Uterus (tissue), 4 donors: Measurements from ENCODE around the gene ZNF536. TPM values are rescaled to one million over a fixed set of nuclear protein-coding genes. Genes with fewer than 3 reads are reported as not detected.

Source experiments
- DNase-seq, 2 donors: peaks; one replicate each; pipeline ENCODE4 v3.0.0-alpha.2; 2019 to 2020
- H3K27ac ChIP-seq, 2 donors: fragments of 200-600 bp; sonication (generic); 1 replicate in 1 of 2; 2 replicates in 1 of 2; pipeline ENCODE4 v1.5.1; 2016 to 2018
- H3K27me3 ChIP-seq, 2 donors: fragments of 200-600 bp; sonication (generic); one replicate each; pipeline ENCODE4 v1.5.1; 2018 to 2019; ENCODE audit warnings: control low read depth in 1 of 2
- H3K36me3 ChIP-seq, 2 donors: fragments of 200-600 bp; sonication (generic); one replicate each; pipeline ENCODE4 v1.5.1; 2019; ENCODE audit warnings: control low read depth in 1 of 2
- H3K4me1 ChIP-seq, 2 donors: fragments of 200-600 bp; sonication (generic); one replicate each; pipeline ENCODE4 v1.5.1; 2018 to 2019; ENCODE audit warnings: control low read depth in 1 of 2
- H3K4me3 ChIP-seq, 2 donors: fragments of 200-600 bp; sonication (generic); 1 replicate in 1 of 2; 2 replicates in 1 of 2; pipeline ENCODE4 v1.5.1; 2018 to 2019; ENCODE audit warnings: mild to moderate bottlenecking in 1 of 2
- H3K9me3 ChIP-seq, 2 donors: fragments of 200-600 bp; sonication (generic); one replicate each; pipeline ENCODE4 v1.5.1; 2019; ENCODE audit warnings: control low read depth in 1 of 2
- POLR2A ChIP-seq, 2 donors: fragments of 450-650 bp; IDR thresholded peaks; one replicate each; pipeline ENCODE4 v1.6.1; 2016; ENCODE audit warnings: antibody characterized with exemption in 2 of 2, mild to moderate bottlenecking in 1 of 2, moderate library complexity in 1 of 2
- intact Hi-C: fragments of 100-400 bp; cut with DNase I; formaldehyde crosslinking; loops from one replicate; pipeline ENCODE4 v1.15.1; 2023; ENCODE audit warnings: low total_unique reads
- total RNA-seq, 4 donors: library from RNA; depleted of rRNA in 3 of 4; stranded (reverse); fragments of >200 nt in 3 of 4; gene quantifications; one replicate each; pipeline versions ENCODE4 v1.1.0 to v1.2.4, GENCODE V29; 2014 to 2023
- TF ChIP-seq, protein P1 (sequence below), 4 experiments: fragments of 200-600 bp in 2 of 4; fragments of 450-650 bp in 2 of 4; sonication (generic) in 2 of 4; IDR thresholded peaks; one replicate each; pipeline ENCODE4 v1.5.1; 2016 to 2019; ENCODE audit warnings: antibody characterized with exemption in 4 of 4, mild to moderate bottlenecking in 2 of 4, moderate library complexity in 1 of 4
- donor health status: DM: yes; HTN: yes; CAD: no.

The ZNF536 gene
- total RNA-seq, 4 donors from 2014 or later, result 0.67 to 3.3 (median 2.8) TPM; not detected in 1

- DNase-seq, result no peak
Observed at GRCh38 chr19:30512176-30513081, 140.2 kb downstream of the ZNF536 start.

GRCh38 chr19:30513082-30513411 is 140.9 kb downstream of the ZNF536 start:
- no peaks in the 10 kb centered on the region for H3K9me3 ChIP-seq
- H3K27ac ChIP-seq, result no peak overlapping the region
- H3K36me3 ChIP-seq, result no peaks in the 10 kb centered on the region
- TF ChIP-seq, protein P1, sequence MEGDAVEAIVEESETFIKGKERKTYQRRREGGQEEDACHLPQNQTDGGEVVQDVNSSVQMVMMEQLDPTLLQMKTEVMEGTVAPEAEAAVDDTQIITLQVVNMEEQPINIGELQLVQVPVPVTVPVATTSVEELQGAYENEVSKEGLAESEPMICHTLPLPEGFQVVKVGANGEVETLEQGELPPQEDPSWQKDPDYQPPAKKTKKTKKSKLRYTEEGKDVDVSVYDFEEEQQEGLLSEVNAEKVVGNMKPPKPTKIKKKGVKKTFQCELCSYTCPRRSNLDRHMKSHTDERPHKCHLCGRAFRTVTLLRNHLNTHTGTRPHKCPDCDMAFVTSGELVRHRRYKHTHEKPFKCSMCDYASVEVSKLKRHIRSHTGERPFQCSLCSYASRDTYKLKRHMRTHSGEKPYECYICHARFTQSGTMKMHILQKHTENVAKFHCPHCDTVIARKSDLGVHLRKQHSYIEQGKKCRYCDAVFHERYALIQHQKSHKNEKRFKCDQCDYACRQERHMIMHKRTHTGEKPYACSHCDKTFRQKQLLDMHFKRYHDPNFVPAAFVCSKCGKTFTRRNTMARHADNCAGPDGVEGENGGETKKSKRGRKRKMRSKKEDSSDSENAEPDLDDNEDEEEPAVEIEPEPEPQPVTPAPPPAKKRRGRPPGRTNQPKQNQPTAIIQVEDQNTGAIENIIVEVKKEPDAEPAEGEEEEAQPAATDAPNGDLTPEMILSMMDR (IDR thresholded peaks at IDR 0.05), result no peak
- no peak for TF ChIP-seq POLR2A (IDR thresholded peaks at IDR 0.05)
- H3K4me1 ChIP-seq, result no peaks in the 10 kb centered on the region
- no peak overlapping the region for H3K4me3 ChIP-seq
- intact Hi-C loops, result no loop called here
- no peaks in the 10 kb centered on the region for H3K27me3 ChIP-seq
- no peak for DNase-seq

More at GRCh38 chr19:30512176-30513081, 140.2 kb downstream of the ZNF536 start:
- Histone ChIP-seq H3K36me3 (no peaks in the 10 kb centered on the region), H3K27me3 (no peaks in the 10 kb centered on the region), H3K27ac (no peak overlapping the region), H3K4me1 (no peaks in the 10 kb centered on the region), H3K9me3 (no peaks in the 10 kb centered on the region), H3K4me3 (no peak overlapping the region)
- intact Hi-C loops, result no loop called here
- TF ChIP-seq POLR2A (IDR thresholded peaks at IDR 0.05), result no peak
- TF ChIP-seq, protein P1 (IDR thresholded peaks at IDR 0.05), result no peak

DNA sequence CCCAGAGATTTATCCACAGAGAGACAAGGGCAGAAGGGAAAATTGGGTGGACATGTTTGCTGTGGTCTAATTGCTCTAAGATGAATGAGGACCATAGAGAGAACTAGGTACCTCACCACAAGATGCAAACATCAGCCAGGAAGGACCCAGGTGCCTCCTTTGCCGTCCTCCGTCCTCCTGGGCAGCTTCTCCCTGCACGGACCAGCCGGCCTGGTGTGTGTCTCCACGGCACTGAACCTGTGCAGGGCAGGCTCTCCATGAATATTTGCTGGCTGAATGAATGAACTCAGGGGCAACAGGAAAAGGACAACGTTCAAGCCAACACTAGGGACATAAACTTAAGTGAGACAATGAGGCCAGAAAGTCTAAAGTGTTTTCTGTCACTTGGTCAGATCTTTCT is 143.9 kb downstream of the ZNF536 start:
- H3K9me3 ChIP-seq, result no peaks in the 10 kb centered on the region
- H3K36me3 ChIP-seq, result no peaks in the 10 kb centered on the region
- no peaks in the 10 kb centered on the region for H3K4me1 ChIP-seq
- no peak overlapping the region for H3K27ac ChIP-seq
- no peak for TF ChIP-seq POLR2A (IDR thresholded peaks at IDR 0.05)
- TF ChIP-seq, protein P1 (IDR thresholded peaks at IDR 0.05), result no peak
- DNase-seq, result no peak
- no peaks in the 10 kb centered on the region for H3K27me3 ChIP-seq
- intact Hi-C loops, result no loop called here
- no peak overlapping the region for H3K4me3 ChIP-seq

DNA sequence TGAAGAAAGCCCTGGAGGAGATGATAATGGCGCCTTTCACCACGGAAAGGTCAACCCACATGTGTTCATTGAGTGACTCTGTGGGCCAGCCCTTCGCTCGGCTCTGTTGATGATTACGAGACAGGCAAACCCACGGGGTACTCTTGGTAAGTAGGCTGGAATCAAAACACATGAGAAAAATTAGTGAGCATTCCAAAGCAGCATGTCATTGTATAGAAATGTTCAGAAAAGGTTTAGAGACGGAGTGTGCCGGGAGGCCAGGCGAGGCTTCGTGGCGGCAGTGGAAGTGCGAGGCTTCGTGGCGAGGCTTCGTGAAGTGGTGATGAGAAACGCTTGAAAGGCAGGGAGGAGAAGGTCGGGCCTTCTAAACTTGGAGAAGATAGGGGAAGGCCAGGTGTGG is 144.3 kb downstream of the ZNF536 start:
- H3K4me3 ChIP-seq, result no peak overlapping the region
- intact Hi-C loops, result no loop called here
- no peak for TF ChIP-seq POLR2A (IDR thresholded peaks at IDR 0.05)
- TF ChIP-seq, protein P1 (IDR thresholded peaks at IDR 0.05), result no peak

DNA sequence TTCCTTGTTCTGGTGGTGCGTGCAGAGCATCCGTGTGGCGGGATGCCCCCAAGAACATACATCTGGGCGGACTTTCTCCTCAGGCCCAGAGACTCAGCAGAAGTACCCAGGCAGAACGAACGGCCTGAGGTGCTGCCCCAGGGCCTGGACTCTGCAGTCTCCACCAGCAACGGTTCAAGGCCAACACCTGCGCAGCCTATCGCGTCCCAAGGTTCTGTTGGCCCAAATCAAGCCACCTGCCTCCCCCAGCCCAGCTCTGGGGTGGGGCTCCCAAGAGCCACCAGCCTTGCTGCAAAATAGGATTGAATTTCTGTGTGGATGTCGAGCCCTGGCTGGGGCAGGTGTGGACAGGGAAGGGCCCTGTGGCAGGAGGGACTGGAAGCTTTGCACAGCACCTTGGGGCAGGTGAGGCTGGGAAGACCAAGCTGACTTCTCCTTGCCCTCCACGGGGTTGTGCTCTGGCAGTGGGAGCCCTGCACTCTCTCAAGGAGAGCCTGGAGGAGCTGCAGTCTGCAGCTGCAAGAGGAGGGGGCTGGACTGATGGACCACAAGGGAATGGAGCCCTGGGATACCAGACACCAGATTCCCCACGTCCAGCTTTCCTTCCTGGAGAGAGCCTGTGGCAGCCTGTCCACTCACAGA is 146.9 kb downstream of the ZNF536 start:
- no peak for TF ChIP-seq POLR2A (IDR thresholded peaks at IDR 0.05)
- TF ChIP-seq, protein P1 (IDR thresholded peaks at IDR 0.05), result no peak
- intact Hi-C loops, result no loop called here
- Histone ChIP-seq H3K9me3 (no peaks in the 10 kb centered on the region), H3K36me3 (no peaks in the 10 kb centered on the region), H3K27ac (no peak overlapping the region), H3K4me1 (no peaks in the 10 kb centered on the region), H3K27me3 (no peaks in the 10 kb centered on the region), H3K4me3 (no peak overlapping the region)
- no peak for DNase-seq

More for the DNA sequence above, 144.3 kb downstream of the ZNF536 start:
- H3K27ac ChIP-seq, result no peak overlapping the region
- H3K36me3 ChIP-seq, result no peaks in the 10 kb centered on the region
- no peaks in the 10 kb centered on the region for H3K9me3 ChIP-seq
- DNase-seq, result no peak
- H3K4me1 ChIP-seq, result no peaks in the 10 kb centered on the region
- H3K27me3 ChIP-seq, result no peaks in the 10 kb centered on the region
